Measurements from ENCODE around the gene TBCEL.

Gene TBCEL

GRCh38 chr11:121140369-121140768 is 116.5 kb downstream of the TBCEL start:
- H3K4me2 ChIP-seq (ENCODE audit: low read length) = no peak overlapping the region
- no peaks in the 10 kb centered on the region for H3K9me2 ChIP-seq (replicated peaks; ENCODE audit: control insufficient read depth, low read length)
- no peaks in the 10 kb centered on the region for H3K4me1 ChIP-seq (ENCODE audit: control insufficient read depth, low read length)
- TF ChIP-seq CTCF (IDR thresholded peaks at IDR 0.05; ENCODE audit: low read depth, low read length, poor library complexity, severe bottlenecking) (no peak), EZH2phosphoT487 (IDR thresholded peaks at IDR 0.05; ENCODE audit: borderline replicate concordance, low read length) (no peak)
- H3K9me3 ChIP-seq (ENCODE audit: control insufficient read depth, insufficient read depth, low read length) = no peaks in the 10 kb centered on the region
- H3K27me3 ChIP-seq (ENCODE audit: control insufficient read depth, low read length) = no peaks in the 10 kb centered on the region
- no peaks in the 10 kb centered on the region for H4K20me1 ChIP-seq (ENCODE audit: control insufficient read depth, insufficient read depth, low read depth, low read length)
- H3F3A ChIP-seq (ENCODE audit: control insufficient read depth, insufficient read depth) = no peaks in the 10 kb centered on the region
- H3K79me2 ChIP-seq (ENCODE audit: control insufficient read depth, low read length) = no peaks in the 10 kb centered on the region
- no peak overlapping the region for H3K4me3 ChIP-seq (ENCODE audit: low read length)
- no peak overlapping the region for H3K27ac ChIP-seq (ENCODE audit: low read depth, low read length)
- no peaks in the 10 kb centered on the region for H3K36me3 ChIP-seq (ENCODE audit: control insufficient read depth, low read length)

All from DOHH2 (cell line).